A549 (cell line): ENCODE results near the gene GET4.

ENCODE experiments used
- CHD2 ChIP-seq: fragments of 150-350 bp; IDR thresholded peaks from 2 replicates; pipeline ENCODE4 v1.6.1; 2014; ENCODE audit warnings: low read length; ENCODE audit not compliant: partially characterized antibody
- CTCF ChIP-seq: fragments of >200 bp; sonication (Bioruptor Twin); formaldehyde crosslinking; IDR thresholded peaks from 3 replicates; pipeline ENCODE4 v1.5.1; 2016
- ELK1 ChIP-seq: fragments of 150-350 bp; IDR thresholded peaks from 2 replicates; pipeline ENCODE4 v1.6.1; 2014; ENCODE audit warnings: low read depth, mild to moderate bottlenecking, low read length
- EP300 ChIP-seq, 2 experiments: fragments of >200 bp; sonication (Bioruptor Twin); formaldehyde crosslinking; IDR thresholded peaks; 2 replicates in 1 of 2; 3 replicates in 1 of 2; pipeline ENCODE4 v1.6.1; 2016 to 2017
- HDAC2 ChIP-seq: fragments of 200-600 bp; sonication (generic); IDR thresholded peaks from 2 replicates; pipeline ENCODE4 v1.6.1; 2016
- JUNB ChIP-seq: fragments of >200 bp; sonication (Bioruptor Twin); formaldehyde crosslinking; IDR thresholded peaks from 2 replicates; pipeline ENCODE4 v1.6.1; 2016
- MAX ChIP-seq: IDR thresholded peaks from 2 replicates; pipeline ENCODE4 v1.6.1; 2012
- NFE2L2 ChIP-seq: fragments of 150-350 bp; conservative IDR thresholded peaks from 2 replicates; pipeline ENCODE4 v1.6.1; 2014; ENCODE audit warnings: low read length
- POLR2A ChIP-seq: IDR thresholded peaks from 2 replicates; pipeline ENCODE4 v1.6.1; 2012; ENCODE audit warnings: mild to moderate bottlenecking, low read length
- RCOR1 ChIP-seq: fragments of 150-350 bp; IDR thresholded peaks from 2 replicates; pipeline ENCODE4 v1.6.1; 2014; ENCODE audit warnings: antibody characterized with exemption, low read length, low read depth
- REST ChIP-seq: fragments of 200-600 bp; sonication (generic); IDR thresholded peaks from 2 replicates; pipeline ENCODE4 v1.6.1; 2016; ENCODE audit warnings: antibody characterized with exemption, mild to moderate bottlenecking, moderate library complexity
- SREBF2 ChIP-seq: fragments of 450-650 bp; IDR thresholded peaks from 2 replicates; pipeline ENCODE4 v1.6.1; 2014; ENCODE audit warnings: mild to moderate bottlenecking, moderate library complexity

- TF ChIP-seq JUNB (no peak), SREBF2 (no peak), RCOR1 (no peak), POLR2A (no peak), HDAC2 (no peak), CHD2 (no peak), EP300 (IDR thresholded peaks at IDR 0.05) (no peak), NFE2L2 (no peak), MAX (no peak), REST (no peak), CTCF (peak; percentile 53), ELK1 (no peak)
These were observed 39.9 kb upstream of the GET4 start for GRCh38 chr7:836429-836828.
